ENCODE results near the gene JUP. TPM values are rescaled to one million over a fixed set of nuclear protein-coding genes. Genes with fewer than 3 reads are reported as not detected.

JUP gene
- total and polyA plus RNA-seq, 8 donors: 31.1 to 93.5 (median 45.2) TPM

- WGBS, 2 donors: 89 to 94% methylated on average over 19 of the region's 19 CpGs
- intact Hi-C loops (cut with DNase I): no loop called here
- no peak for TF ChIP-seq CTCF (IDR thresholded peaks at IDR 0.05)
- no peaks in the 10 kb centered on the region for H3K27me3 ChIP-seq
- no peaks in the 10 kb centered on the region for H3K4me1 ChIP-seq
- peaks cover 0 to 45% (median 6%) of the 10 kb centered on the region in 3 donors for H3K36me3 ChIP-seq
- H3K27ac ChIP-seq: no peak overlapping the region
- DNase-seq: peak in 2 of 6 donors; percentile 34 to 47
- FAIRE-seq: no peak
- no peak overlapping the region for H3K4me3 ChIP-seq
- no peak for ATAC-seq
- H3K9me3 ChIP-seq: no peaks in the 10 kb centered on the region
Measured at GRCh38 chr17:41825175-41825845, 38.8 kb upstream of the JUP start.

GRCh38 chr17:41824086-41824485 lies 37.6 kb upstream of the JUP start:
- Histone ChIP-seq H3K27ac (no peak overlapping the region), H3K27me3 (no peaks in the 10 kb centered on the region), H3K9me3 (no peaks in the 10 kb centered on the region), H3K36me3 (peaks cover 0 to 35% (median 0%) of the 10 kb centered on the region in 3 donors), H3K4me3 (no peak overlapping the region), H3K4me1 (no peaks in the 10 kb centered on the region)
- WGBS, 2 donors: 65% methylated on average over 7 of the region's 7 CpGs
- ATAC-seq (no peak), FAIRE-seq (no peak), DNase-seq (peak in 1 of 6 donors; percentile 7)
- intact Hi-C loops (cut with DNase I): no loop called here
- TF ChIP-seq CTCF (IDR thresholded peaks at IDR 0.05): no peak

- Histone ChIP-seq H3K4me1 (no peaks in the 10 kb centered on the region), H3K9me3 (no peaks in the 10 kb centered on the region), H3K27me3 (no peaks in the 10 kb centered on the region), H3K27ac (no peak overlapping the region), H3K4me3 (no peak overlapping the region), H3K36me3 (peaks cover 0 to 30% (median 0%) of the 10 kb centered on the region in 3 donors)
- no peak for TF ChIP-seq CTCF (IDR thresholded peaks at IDR 0.05)
- ATAC-seq: no peak
- FAIRE-seq: no peak
- DNase-seq: peak in 1 of 6 donors; percentile 13
- WGBS, 2 donors: 88 to 89% methylated on average over 7 of the region's 7 CpGs
- intact Hi-C loops (cut with DNase I): no loop called here
Measured at GRCh38 chr17:41823580-41823979, 37.1 kb upstream of the JUP start.

- TF ChIP-seq CTCF (IDR thresholded peaks at IDR 0.05): no peak
- H3K9me3 ChIP-seq: no peaks in the 10 kb centered on the region
- ATAC-seq: no peak
- peaks cover 0 to 26% (median 0%) of the 10 kb centered on the region in 3 donors for H3K36me3 ChIP-seq
- no peak for FAIRE-seq
- H3K27me3 ChIP-seq: no peaks in the 10 kb centered on the region
- intact Hi-C loops (cut with DNase I): no loop called here
- H3K27ac ChIP-seq: no peak overlapping the region
- H3K4me1 ChIP-seq: no peaks in the 10 kb centered on the region
- peak in 1 of 6 donors; percentile 24 for DNase-seq
- H3K4me3 ChIP-seq: no peak overlapping the region
- 100% methylated on average over 1 of the region's 1 CpG for WGBS, 2 donors
Measured at GRCh38 chr17:41823141-41823524, 36.6 kb upstream of the JUP start.

Measured in pancreas (tissue), 10 donors.